H1 (cell line): ENCODE results near the gene PFKP. TPM values are rescaled to one million over a fixed set of nuclear protein-coding genes. Genes with fewer than 3 reads are reported as not detected.
A peak's percentile ranks its signal among the peaks of the same experiment; 100 is the strongest.

Source experiments
- CTCF ChIA-PET: fragments of 300-600 bp; sonication (Branson Sonifier 250); formaldehyde crosslinking; loops from one replicate; lab custom pipeline; 2021; ENCODE audit not compliant: partially characterized antibody; lab: Charles Lee
- POLR2A ChIA-PET: fragments of 300-600 bp; sonication (Branson Sonifier 250); formaldehyde crosslinking; loops from one replicate; lab custom pipeline; 2021; ENCODE audit warnings: inconsistent platforms; ENCODE audit not compliant: partially characterized antibody; lab: Charles Lee
- DNase-seq, 2 experiments: peaks; one replicate each; pipeline versions ENCODE4 v3.0.0 to v3.0.0-alpha.2; 2010 to 2022; ENCODE audit warnings: low spot score in 2 of 2, low read depth in 1 of 2, mixed read lengths in 1 of 2
- FAIRE-seq: peaks from 2 replicates; lab custom pipeline; 2011; peaks lifted over from hg19 to GRCh38; lab: Jason Lieb, UNC
- H2AFZ ChIP-seq: 2 replicates; pipeline ENCODE4 v1.8.1; 2012; ENCODE audit warnings: low read length, inconsistent platforms
- H2AK5ac ChIP-seq: 2 replicates; pipeline ENCODE4 v1.6.1; 2013; ENCODE audit warnings: low read depth, low read length
- H2BK120ac ChIP-seq: replicated peaks from 2 replicates; pipeline ENCODE3; 2013; ENCODE audit warnings: low read depth, low read length, inconsistent platforms
- H2BK12ac ChIP-seq: 2 replicates; pipeline ENCODE4 v1.6.1; 2013; ENCODE audit warnings: low read depth, low read length
- H2BK15ac ChIP-seq: 2 replicates; pipeline ENCODE4 v1.6.1; 2013; ENCODE audit warnings: low read length
- H2BK20ac ChIP-seq: 2 replicates; pipeline ENCODE4 v1.6.1; 2013; ENCODE audit warnings: low read length
- H2BK5ac ChIP-seq: 2 replicates; pipeline ENCODE4 v1.6.1; 2013; ENCODE audit warnings: low read depth, low read length
- H3K14ac ChIP-seq: 2 replicates; pipeline ENCODE4 v1.6.1; 2013; ENCODE audit warnings: inconsistent platforms; ENCODE audit not compliant: insufficient read length
- H3K18ac ChIP-seq: 2 replicates; pipeline ENCODE4 v1.6.1; 2013; ENCODE audit warnings: low read length; ENCODE audit errors: extremely low read depth
- H3K23ac ChIP-seq: 2 replicates; pipeline ENCODE4 v1.6.1; 2013; ENCODE audit warnings: inconsistent platforms; ENCODE audit not compliant: insufficient read length
- H3K23me2 ChIP-seq: 2 replicates; pipeline ENCODE4 v1.6.1; 2013; ENCODE audit warnings: low read depth, low read length
- H3K27ac ChIP-seq: 2 replicates; pipeline ENCODE4 v1.6.1; 2011; ENCODE audit warnings: low read depth, low read length, inconsistent platforms
- H3K27me3 ChIP-seq, 4 experiments: replicated peaks in 1 of 4; 1 replicate in 1 of 4; 2 replicates in 3 of 4; pipeline versions ENCODE4 v1.6.1 to v1.8.1; 2011 to 2013; ENCODE audit warnings: low read length in 3 of 4, mild to moderate bottlenecking in 3 of 4, inconsistent platforms in 2 of 4, mixed read lengths in 2 of 4, moderate library complexity in 1 of 4; ENCODE audit not compliant: control insufficient read depth in 3 of 4, insufficient read depth in 3 of 4; ENCODE audit errors: extremely low read depth in 1 of 4
- H3K36me3 ChIP-seq, 4 experiments: 2 replicates each; pipeline versions ENCODE4 v1.6.1 to v1.8.1; 2011 to 2013; ENCODE audit warnings: mild to moderate bottlenecking in 4 of 4, low read length in 3 of 4, moderate library complexity in 2 of 4, control low read depth in 1 of 4, inconsistent platforms in 1 of 4; ENCODE audit not compliant: insufficient read depth in 4 of 4, control insufficient read depth in 2 of 4
- H3K4ac ChIP-seq: replicated peaks from 2 replicates; pipeline ENCODE3; 2013; ENCODE audit warnings: low read length, low read depth, mixed read lengths, inconsistent platforms; ENCODE audit not compliant: insufficient read length
- H3K4me1 ChIP-seq, 4 experiments: replicated peaks in 1 of 4; 1 replicate in 1 of 4; 2 replicates in 3 of 4; pipeline versions ENCODE4 v1.6.1 to v1.8.1; 2011 to 2013; ENCODE audit warnings: low read length in 3 of 4, inconsistent platforms in 2 of 4, mixed read lengths in 1 of 4; ENCODE audit not compliant: insufficient read depth in 4 of 4, control insufficient read depth in 3 of 4
- H3K4me2 ChIP-seq, 2 experiments: 2 replicates each; pipeline versions ENCODE4 v1.6.1 to v1.8.1; 2011 to 2013; ENCODE audit warnings: low read depth in 2 of 2, low read length in 2 of 2, control low read depth in 1 of 2, inconsistent platforms in 1 of 2, mild to moderate bottlenecking in 1 of 2; ENCODE audit not compliant: insufficient read depth in 1 of 2
- H3K4me3 ChIP-seq, 4 experiments: fragments of 200-600, 300-600 bp in 1 of 4; sonication (generic), shearing (Covaris generic), sonication (Bioruptor Twin) in 1 of 4; 2 replicates each; pipeline versions ENCODE4 v1.5.1 to v1.8.1; 2011 to 2016; ENCODE audit warnings: low read length in 4 of 4, low read depth in 3 of 4, control low read depth in 2 of 4, inconsistent platforms in 2 of 4, mild to moderate bottlenecking in 2 of 4, mixed read lengths in 1 of 4, moderate library complexity in 1 of 4; ENCODE audit not compliant: insufficient read depth in 2 of 4; ENCODE audit errors: extremely low read depth in 1 of 4
- H3K56ac ChIP-seq: replicated peaks from 2 replicates; pipeline ENCODE3; 2013; ENCODE audit warnings: low read depth, mild to moderate bottlenecking, mixed read lengths, low read length, inconsistent platforms; ENCODE audit not compliant: insufficient read length
- H3K79me1 ChIP-seq: 2 replicates; pipeline ENCODE4 v1.6.1; 2013; ENCODE audit warnings: low read depth, low read length, control low read depth
- H3K79me2 ChIP-seq, 2 experiments: 2 replicates each; pipeline versions ENCODE4 v1.6.1 to v1.8.1; 2012 to 2013; ENCODE audit warnings: low read length in 2 of 2, mild to moderate bottlenecking in 2 of 2, inconsistent platforms in 1 of 2; ENCODE audit not compliant: insufficient read depth in 2 of 2, control insufficient read depth in 1 of 2
- H3K9ac ChIP-seq, 4 experiments: replicated peaks in 1 of 4; 1 replicate in 1 of 4; 2 replicates in 3 of 4; pipeline versions ENCODE4 v1.6.1 to v1.8.1; 2011 to 2013; ENCODE audit warnings: low read depth in 3 of 4, low read length in 3 of 4, control low read depth in 2 of 4, mild to moderate bottlenecking in 2 of 4, moderate library complexity in 2 of 4, inconsistent platforms in 1 of 4; ENCODE audit errors: extremely low read depth in 1 of 4
- H3K9me3 ChIP-seq, 2 experiments: 2 replicates each; pipeline versions ENCODE4 v1.6.1 to v1.8.1; 2012 to 2013; ENCODE audit warnings: mild to moderate bottlenecking in 2 of 2, moderate library complexity in 2 of 2, control low read depth in 1 of 2, inconsistent platforms in 1 of 2, low read depth in 1 of 2, low read length in 1 of 2, mixed read lengths in 1 of 2; ENCODE audit not compliant: insufficient read depth in 2 of 2
- H4K20me1 ChIP-seq, 2 experiments: replicated peaks in 1 of 2; 2 replicates each; pipeline versions ENCODE3 to v1.8.1; 2011 to 2013; ENCODE audit warnings: inconsistent platforms in 2 of 2, low read length in 2 of 2, mild to moderate bottlenecking in 1 of 2; ENCODE audit not compliant: insufficient read depth in 2 of 2, control insufficient read depth in 1 of 2
- H4K5ac ChIP-seq: 2 replicates; pipeline ENCODE4 v1.6.1; 2013; ENCODE audit warnings: low read length, low read depth, mixed read lengths, inconsistent platforms; ENCODE audit not compliant: insufficient read length
- H4K8ac ChIP-seq: 2 replicates; pipeline ENCODE4 v1.8.0; 2013; ENCODE audit warnings: mild to moderate bottlenecking, moderate library complexity, low read length, inconsistent platforms; ENCODE audit not compliant: insufficient read depth; ENCODE audit errors: extremely low read depth
- H4K91ac ChIP-seq: replicated peaks from 2 replicates; pipeline ENCODE3; 2013; ENCODE audit warnings: low read length, mixed read lengths, inconsistent platforms; ENCODE audit not compliant: insufficient read length
- CREB1 ChIP-seq: IDR thresholded peaks from 2 replicates; pipeline ENCODE4 v1.6.1; 2012; ENCODE audit warnings: inconsistent platforms
- E2F6 ChIP-seq: IDR thresholded peaks from 2 replicates; pipeline ENCODE4 v1.6.1; 2012; ENCODE audit warnings: inconsistent platforms
- FOSL1 ChIP-seq: IDR thresholded peaks from 2 replicates; pipeline ENCODE4 v1.6.1; 2011; ENCODE audit warnings: mild to moderate bottlenecking, low read depth, low read length, moderate library complexity; ENCODE audit not compliant: insufficient read depth
- JUN ChIP-seq: IDR thresholded peaks from 2 replicates; pipeline ENCODE4 v1.6.1; 2011; ENCODE audit warnings: low read depth, mild to moderate bottlenecking, improper control_type of control experiment, low read length
- POLR2A ChIP-seq, 2 experiments: IDR thresholded peaks; 1 replicate in 1 of 2; 2 replicates in 1 of 2; pipeline ENCODE4 v1.6.1; 2011; ENCODE audit warnings: low read depth in 2 of 2, low read length in 2 of 2, mild to moderate bottlenecking in 2 of 2; ENCODE audit errors: control extremely low read depth in 1 of 2
- POU5F1 ChIP-seq: IDR thresholded peaks from 2 replicates; pipeline ENCODE4 v1.6.1; 2011; ENCODE audit warnings: low read depth, mild to moderate bottlenecking, low read length, moderate library complexity
- RXRA ChIP-seq: IDR thresholded peaks from 2 replicates; pipeline ENCODE4 v1.6.1; 2011; ENCODE audit warnings: low read depth, mild to moderate bottlenecking, low read length, moderate library complexity; ENCODE audit not compliant: insufficient read depth
- SAP30 ChIP-seq: fragments of 300-600 bp; sonication (generic); IDR thresholded peaks from 2 replicates; pipeline ENCODE4 v1.7.1; 2012; ENCODE audit warnings: low read length, moderate library complexity, mild to moderate bottlenecking, inconsistent platforms; ENCODE audit not compliant: insufficient read depth, insufficient replicate concordance
- SRF ChIP-seq: IDR thresholded peaks from 2 replicates; pipeline ENCODE4 v1.6.1; 2011; ENCODE audit warnings: mild to moderate bottlenecking, low read depth, low read length, moderate library complexity
- TBP ChIP-seq: IDR thresholded peaks from 2 replicates; pipeline ENCODE4 v1.6.1; 2011; ENCODE audit warnings: low read depth, low read length, improper control_type of control experiment
- TCF12 ChIP-seq: IDR thresholded peaks from 2 replicates; pipeline ENCODE4 v1.6.1; 2011; ENCODE audit warnings: low read depth, mild to moderate bottlenecking, low read length
- WGBS, 2 experiments: shearing (Covaris generic) in 1 of 2; methylation state at CpG; one replicate each; pipeline versions ENCODE4 v1.1.6 to v1.1.7; 2013 to 2015; ENCODE audit warnings: low lambda C conversion rate in 2 of 2, mixed read lengths in 2 of 2, inconsistent platforms in 1 of 2, low coverage in 1 of 2, missing lambda C conversion rate in 1 of 2; ENCODE audit not compliant: insufficient replicate concordance in 2 of 2, insufficient coverage in 1 of 2, insufficient read length in 1 of 2; ENCODE audit errors: extremely low coverage in 1 of 2, missing lambda C conversion rate in 1 of 2; 5-methylcytosine and 5-hydroxymethylcytosine counted together
- polyA plus RNA-seq, 7 experiments: library from polyadenylated mRNA; depleted of rRNA in 3 of 7; stranded (reverse) in 5 of 7; unstranded in 2 of 7; fragments of >200 nt in 5 of 7; fragments of 200-250 nt in 2 of 7; gene quantifications; 1 replicate in 5 of 7; 2 replicates in 1 of 7; 4 replicates in 1 of 7; pipeline versions ENCODE4 v1.2.1 to v1.2.3, GENCODE V29; 2011 to 2013; ENCODE audit warnings: missing spikeins in 2 of 7, mixed read lengths in 2 of 7
- total RNA-seq: library from RNA; stranded (reverse); fragmentation: NEBNext Ultra II Directional; extraction: Animal tissue kit (Norgen Biotek cat#: 25700); gene quantifications from 2 replicates; pipeline ENCODE4 v1.2.1, GENCODE V29; 2021
- TF ChIP-seq, protein P1 (sequence below), 3 experiments: IDR thresholded peaks; 1 replicate in 2 of 3; 2 replicates in 1 of 3; pipeline versions ENCODE4 v1.5.1 to v1.6.1; 2011; ENCODE audit warnings: low read length in 3 of 3, mild to moderate bottlenecking in 3 of 3, inconsistent platforms in 2 of 3, low read depth in 1 of 3, moderate library complexity in 1 of 3; ENCODE audit not compliant: insufficient read depth in 1 of 3; ENCODE audit errors: control extremely low read depth in 1 of 3

PFKP gene
- total and polyA plus RNA-seq, 2 of the 8 experiments (the other 6 are each of a cell fraction or from before 2014, with no cell fraction given) = 51.2 to 128 TPM

DNA sequence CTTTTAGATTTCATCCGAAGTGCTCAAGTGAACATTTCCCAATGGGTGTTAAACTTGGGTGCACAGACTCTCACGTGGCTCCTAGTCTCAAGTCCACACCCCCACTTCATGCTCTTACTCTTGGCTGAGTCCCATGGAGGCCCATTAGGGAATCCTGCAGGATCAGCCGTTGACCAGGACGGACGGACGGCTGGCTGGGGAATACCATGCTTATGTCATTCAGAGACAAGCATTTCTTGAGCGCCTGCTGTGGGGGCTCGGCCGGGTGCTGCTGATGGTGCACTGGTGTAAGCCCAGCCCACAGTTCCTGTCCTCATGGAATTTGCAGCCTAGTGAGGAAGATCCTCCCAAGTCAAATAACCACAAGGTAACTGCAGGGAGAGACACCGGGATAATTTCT is 60.6 kb downstream of the PFKP start:
- Histone ChIP-seq H3K14ac (no peak overlapping the region), H3K56ac (no peak overlapping the region), H2AK5ac (no peak overlapping the region), H3K23me2 (no peaks in the 10 kb centered on the region), H3K23ac (no peak overlapping the region), H2AFZ (no peak overlapping the region), H2BK120ac (no peak overlapping the region), H3K4me2 (no peak overlapping the region), H3K27me3 (no peaks in the 10 kb centered on the region), H3K9ac (no peak overlapping the region), H4K91ac (no peak overlapping the region), H3K9me3 (no peaks in the 10 kb centered on the region; a peak in 1 of 4 replicates), H3K27ac (no peak overlapping the region), H4K20me1 (peaks cover 5 to 6% of the 10 kb centered on the region in 2 experiments), H2BK5ac (no peak overlapping the region), H2BK20ac (no peak overlapping the region), H4K5ac (no peak overlapping the region), H3K18ac (no peak overlapping the region), H3K4ac (no peak overlapping the region), H4K8ac (peak overlapping the region; percentile 51; the same call in 1 of the 2 replicates), H3K4me3 (no peak overlapping the region), H3K79me1 (no peaks in the 10 kb centered on the region; the same call in 1 of the 2 replicates), H3K79me2 (no peaks in the 10 kb centered on the region), H2BK15ac (no peak overlapping the region), H2BK12ac (no peak overlapping the region), H3K4me1 (no peaks in the 10 kb centered on the region), H3K36me3 (peaks cover 8 to 70% (median 41%) of the 10 kb centered on the region in 4 experiments; a peak in 7 of 8 replicates)
- WGBS, 2 experiments = 90% methylated on average over 10 of the region's 10 CpGs; no CpG with 5 or more reads in 1 of the 2 experiments
- POLR2A ChIA-PET = no interaction called here
- CTCF ChIA-PET = no interaction called here
- DNase-seq (no peak), FAIRE-seq (no peak)
- TF ChIP-seq CREB1 (no peak), E2F6 (no peak), JUN (no peak), TCF12 (no peak), POLR2A (IDR thresholded peaks at IDR 0.05; ENCODE audit: control extremely low read depth in 1 of 2, low read depth in 2 of 2, low read length in 2 of 2) (no peak), FOSL1 (no peak), SAP30 (no peak), TBP (no peak), SRF (no peak), RXRA (no peak), POU5F1 (no peak)
- TF ChIP-seq, protein P1, sequence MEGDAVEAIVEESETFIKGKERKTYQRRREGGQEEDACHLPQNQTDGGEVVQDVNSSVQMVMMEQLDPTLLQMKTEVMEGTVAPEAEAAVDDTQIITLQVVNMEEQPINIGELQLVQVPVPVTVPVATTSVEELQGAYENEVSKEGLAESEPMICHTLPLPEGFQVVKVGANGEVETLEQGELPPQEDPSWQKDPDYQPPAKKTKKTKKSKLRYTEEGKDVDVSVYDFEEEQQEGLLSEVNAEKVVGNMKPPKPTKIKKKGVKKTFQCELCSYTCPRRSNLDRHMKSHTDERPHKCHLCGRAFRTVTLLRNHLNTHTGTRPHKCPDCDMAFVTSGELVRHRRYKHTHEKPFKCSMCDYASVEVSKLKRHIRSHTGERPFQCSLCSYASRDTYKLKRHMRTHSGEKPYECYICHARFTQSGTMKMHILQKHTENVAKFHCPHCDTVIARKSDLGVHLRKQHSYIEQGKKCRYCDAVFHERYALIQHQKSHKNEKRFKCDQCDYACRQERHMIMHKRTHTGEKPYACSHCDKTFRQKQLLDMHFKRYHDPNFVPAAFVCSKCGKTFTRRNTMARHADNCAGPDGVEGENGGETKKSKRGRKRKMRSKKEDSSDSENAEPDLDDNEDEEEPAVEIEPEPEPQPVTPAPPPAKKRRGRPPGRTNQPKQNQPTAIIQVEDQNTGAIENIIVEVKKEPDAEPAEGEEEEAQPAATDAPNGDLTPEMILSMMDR (IDR thresholded peaks at IDR 0.05; ENCODE audit: control extremely low read depth in 1 of 3, insufficient read depth in 1 of 3, low read depth in 1 of 3, low read length in 3 of 3) = no peak
